ENCODE measurements around the gene ADH6.

GRCh38 chr4:99165978-99166377 is 53.1 kb downstream of the ADH6 start:
- TF ChIP-seq CTCF (IDR thresholded peaks at IDR 0.05) (no peak), POLR2AphosphoS5 (IDR thresholded peaks at IDR 0.05) (no peak), POLR2A (IDR thresholded peaks at IDR 0.05) (no peak)
